H9 (cell line): Measurements from ENCODE around the gene FGF11. TPM values are rescaled to one million over a fixed set of nuclear protein-coding genes. Genes with fewer than 3 reads are reported as not detected.
"Not testable (repeated sequence)": the region's sequence is repeated elsewhere in the genome, so short reads cannot be mapped to it uniquely, and the experiment has no call there.

Experiments
- DNase-seq: peaks from one replicate; pipeline ENCODE4 v3.0.0-alpha.2; 2017
- H2AFZ ChIP-seq: one replicate; pipeline ENCODE4 v1.6.1; 2013; ENCODE audit warnings: mild to moderate bottlenecking, low read length, control low read depth, moderate library complexity
- H2AK5ac ChIP-seq: 2 replicates; pipeline ENCODE4 v1.6.1; 2013; ENCODE audit warnings: low read length, control low read depth, mixed read lengths; ENCODE audit not compliant: insufficient read length
- H2BK120ac ChIP-seq: one replicate; pipeline ENCODE4 v1.6.1; 2013; ENCODE audit warnings: low read depth, mild to moderate bottlenecking, low read length, control low read depth, inconsistent platforms; ENCODE audit not compliant: poor library complexity, severe bottlenecking
- H2BK12ac ChIP-seq: 2 replicates; pipeline ENCODE4 v1.6.1; 2013; ENCODE audit warnings: low read length, control low read depth, mixed read lengths, low read depth; ENCODE audit not compliant: insufficient read length
- H2BK15ac ChIP-seq: 2 replicates; pipeline ENCODE4 v1.6.1; 2013; ENCODE audit warnings: low read depth, low read length, control low read depth
- H2BK20ac ChIP-seq: one replicate; pipeline ENCODE4 v1.6.1; 2013; ENCODE audit warnings: low read depth, mild to moderate bottlenecking, low read length, control low read depth, inconsistent platforms; ENCODE audit not compliant: poor library complexity, severe bottlenecking
- H2BK5ac ChIP-seq: 2 replicates; pipeline ENCODE4 v1.6.1; 2013; ENCODE audit warnings: low read length, control low read depth, mixed read lengths; ENCODE audit not compliant: insufficient read length
- H3K14ac ChIP-seq: 2 replicates; pipeline ENCODE4 v1.6.1; 2013; ENCODE audit warnings: low read length, control low read depth; ENCODE audit not compliant: insufficient read depth
- H3K18ac ChIP-seq: 2 replicates; pipeline ENCODE4 v1.6.1; 2013; ENCODE audit warnings: low read depth, mild to moderate bottlenecking, mixed read lengths, low read length, control low read depth; ENCODE audit not compliant: insufficient read length
- H3K23ac ChIP-seq: 2 replicates; pipeline ENCODE4 v1.6.1; 2013; ENCODE audit warnings: low read length, control low read depth, mixed read lengths, low read depth; ENCODE audit not compliant: insufficient read length
- H3K23me2 ChIP-seq: 2 replicates; pipeline ENCODE4 v1.6.1; 2013; ENCODE audit warnings: low read depth, mild to moderate bottlenecking, mixed read lengths, low read length, control low read depth; ENCODE audit not compliant: insufficient read length, poor library complexity, severe bottlenecking
- H3K27ac ChIP-seq: 2 replicates; pipeline ENCODE4 v1.5.1; 2013; ENCODE audit warnings: low read length, control low read depth, mixed read lengths, low read depth; ENCODE audit not compliant: insufficient read length
- H3K27me3 ChIP-seq: 2 replicates; pipeline ENCODE4 v1.6.1; 2013; ENCODE audit warnings: low read length, control low read depth, inconsistent platforms; ENCODE audit not compliant: insufficient read depth
- H3K4ac ChIP-seq: 2 replicates; pipeline ENCODE4 v1.6.1; 2013; ENCODE audit warnings: low read depth, mild to moderate bottlenecking, control low read depth, inconsistent platforms, low read length, moderate library complexity
- H3K4me1 ChIP-seq: 2 replicates; pipeline ENCODE4 v1.6.1; 2013; ENCODE audit warnings: low read length, control low read depth, inconsistent platforms; ENCODE audit not compliant: insufficient read depth
- H3K4me2 ChIP-seq: 2 replicates; pipeline ENCODE4 v1.6.1; 2013; ENCODE audit warnings: low read length, control low read depth, mixed read lengths; ENCODE audit not compliant: insufficient read length, insufficient read depth
- H3K56ac ChIP-seq: 2 replicates; pipeline ENCODE4 v1.6.1; 2013; ENCODE audit warnings: low read depth, mild to moderate bottlenecking, mixed read lengths, low read length, control low read depth; ENCODE audit not compliant: insufficient read length
- H3K79me1 ChIP-seq: 2 replicates; pipeline ENCODE4 v1.6.1; 2013; ENCODE audit warnings: low read depth, mild to moderate bottlenecking, moderate library complexity, low read length, control low read depth, inconsistent platforms; ENCODE audit not compliant: insufficient read depth, poor library complexity, severe bottlenecking
- H3K79me2 ChIP-seq: 2 replicates; pipeline ENCODE4 v1.6.1; 2013; ENCODE audit warnings: low read length, control low read depth, inconsistent platforms; ENCODE audit not compliant: insufficient read depth
- H3K9ac ChIP-seq: 2 replicates; pipeline ENCODE4 v1.6.1; 2013; ENCODE audit warnings: low read length, control low read depth, mixed read lengths; ENCODE audit not compliant: insufficient read length; ENCODE audit errors: extremely low read depth
- H3K9me3 ChIP-seq: one replicate; pipeline ENCODE4 v1.6.1; 2013; ENCODE audit warnings: low read depth, low read length, inconsistent platforms; ENCODE audit not compliant: control insufficient read depth
- H3T11ph ChIP-seq: one replicate; pipeline ENCODE4 v1.6.1; 2013; ENCODE audit warnings: mild to moderate bottlenecking, low read length, control low read depth, inconsistent platforms
- H4K20me1 ChIP-seq: one replicate; pipeline ENCODE4 v1.6.1; 2013; ENCODE audit not compliant: control insufficient read depth, insufficient read length, insufficient read depth
- H4K5ac ChIP-seq: 2 replicates; pipeline ENCODE4 v1.6.1; 2013; ENCODE audit warnings: low read depth, mild to moderate bottlenecking, mixed read lengths, low read length, control low read depth; ENCODE audit not compliant: insufficient read length
- H4K8ac ChIP-seq: replicated peaks from 2 replicates; pipeline ENCODE4 v1.6.1; 2013; ENCODE audit warnings: low read length, control low read depth, mixed read lengths, low read depth; ENCODE audit not compliant: insufficient read length
- H4K91ac ChIP-seq: 2 replicates; pipeline ENCODE4 v1.6.1; 2013; ENCODE audit warnings: low read depth, mild to moderate bottlenecking, moderate library complexity, mixed read lengths, low read length, control low read depth; ENCODE audit not compliant: insufficient read length
- H3K27ac Mint-ChIP-seq, 3 experiments: 2 replicates in 2 of 3; 3 replicates in 1 of 3; pipeline ENCODE4 v1.8.0; 2020 to 2021; ENCODE audit warnings: mixed read lengths in 3 of 3, mild to moderate bottlenecking in 1 of 3, moderate library complexity in 1 of 3
- H3K27me3 Mint-ChIP-seq: 2 replicates; pipeline ENCODE4 v1.8.0; 2021; ENCODE audit warnings: low read depth, mild to moderate bottlenecking, moderate library complexity, mixed read lengths
- H3K36me3 Mint-ChIP-seq, 3 experiments: 2 replicates in 2 of 3; 3 replicates in 1 of 3; pipeline ENCODE4 v1.8.0; 2020 to 2021; ENCODE audit warnings: low read depth in 3 of 3, mixed read lengths in 3 of 3; ENCODE audit not compliant: insufficient read depth in 1 of 3
- H3K4me1 Mint-ChIP-seq, 2 experiments: 2 replicates each; pipeline ENCODE4 v1.8.0; 2020; ENCODE audit warnings: mixed read lengths in 2 of 2
- H3K4me3 Mint-ChIP-seq, 2 experiments: 2 replicates in 1 of 2; 3 replicates in 1 of 2; pipeline ENCODE4 v1.8.0; 2020 to 2021; ENCODE audit warnings: mild to moderate bottlenecking in 2 of 2, mixed read lengths in 2 of 2, moderate library complexity in 1 of 2
- H3K9me3 Mint-ChIP-seq, 2 experiments: 2 replicates in 1 of 2; 3 replicates in 1 of 2; pipeline ENCODE4 v1.8.0; 2020; ENCODE audit warnings: mild to moderate bottlenecking in 2 of 2, mixed read lengths in 2 of 2, moderate library complexity in 1 of 2
- WGBS: extraction: QIAGEN DNeasy Blood & Tissue Kit; methylation state at CpG from one replicate; pipeline ENCODE4 v1.1.7; 2013; ENCODE audit warnings: missing lambda C conversion rate, low lambda C conversion rate, mixed read lengths; ENCODE audit not compliant: insufficient read length; ENCODE audit errors: extremely low coverage; 5-methylcytosine and 5-hydroxymethylcytosine counted together
- total RNA-seq: library from RNA; stranded (reverse); gene quantifications from 2 replicates; pipeline ENCODE4 v1.2.1, GENCODE V29; 2021

FGF11 gene
- total RNA-seq, 1 experiment from 2014 or later, result 15.2 TPM

DNA sequence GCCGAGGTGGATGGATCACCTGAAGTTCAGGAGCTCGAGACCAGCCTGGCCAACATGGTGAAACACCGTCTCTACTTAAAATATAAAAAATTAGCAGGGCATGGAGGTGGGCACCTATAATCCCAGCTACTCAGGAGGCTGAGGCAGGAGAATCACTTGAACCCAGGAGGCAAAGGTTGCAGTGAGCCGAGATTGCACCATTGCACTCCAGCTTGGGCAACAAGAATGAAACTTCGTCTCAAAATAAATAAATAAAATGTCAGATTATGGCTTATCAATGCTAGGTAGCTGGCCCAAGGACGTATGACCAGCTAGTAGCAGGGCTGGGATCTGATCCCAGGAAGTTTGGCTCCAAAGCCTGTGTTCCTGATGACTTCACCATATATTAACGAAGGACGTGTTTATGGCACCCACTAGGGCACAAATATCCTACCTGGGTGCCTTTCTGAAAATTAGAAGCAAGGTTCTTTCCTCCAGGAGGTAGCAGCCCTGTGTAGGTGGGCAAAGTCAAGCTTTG lies 31.2 kb downstream of the FGF11 start:
- H2AK5ac ChIP-seq, H3K4me2 ChIP-seq, H2AFZ ChIP-seq, H3K27me3 Mint-ChIP-seq, H3K79me1 ChIP-seq, H3K14ac ChIP-seq, H2BK120ac ChIP-seq, H3K9me3 Mint-ChIP-seq, H4K5ac ChIP-seq, H4K91ac ChIP-seq, H3K4me3 Mint-ChIP-seq, H3K27ac Mint-ChIP-seq, H3K27me3 ChIP-seq, H2BK15ac ChIP-seq, H3K56ac ChIP-seq, H3K4me1 ChIP-seq, H3K23ac ChIP-seq, H3K4ac ChIP-seq, H3T11ph ChIP-seq, H3K9me3 ChIP-seq, H3K27ac ChIP-seq, H4K20me1 ChIP-seq, H4K8ac ChIP-seq, H3K18ac ChIP-seq, H2BK5ac ChIP-seq, H3K79me2 ChIP-seq, H2BK20ac ChIP-seq, H2BK12ac ChIP-seq, H3K4me1 Mint-ChIP-seq, DNase-seq, H3K23me2 ChIP-seq, H3K9ac ChIP-seq: not testable (repeated sequence)
- H3K36me3 Mint-ChIP-seq, result peaks cover 1 to 12% (median 2%) of the 10 kb centered on the region in 3 experiments; a peak in 4 of 7 replicates
- WGBS, result no CpG with 5 or more reads among the region's 8 CpGs
